ENCODE results near the gene RPSA. TPM values are rescaled to one million over a fixed set of nuclear protein-coding genes. Genes with fewer than 3 reads are reported as not detected.

The RPSA gene
- polyA plus RNA-seq, 1 donor (not counting 4 experiments of a cell fraction or from before 2014, with no cell fraction given): 3,195 TPM

DNA sequence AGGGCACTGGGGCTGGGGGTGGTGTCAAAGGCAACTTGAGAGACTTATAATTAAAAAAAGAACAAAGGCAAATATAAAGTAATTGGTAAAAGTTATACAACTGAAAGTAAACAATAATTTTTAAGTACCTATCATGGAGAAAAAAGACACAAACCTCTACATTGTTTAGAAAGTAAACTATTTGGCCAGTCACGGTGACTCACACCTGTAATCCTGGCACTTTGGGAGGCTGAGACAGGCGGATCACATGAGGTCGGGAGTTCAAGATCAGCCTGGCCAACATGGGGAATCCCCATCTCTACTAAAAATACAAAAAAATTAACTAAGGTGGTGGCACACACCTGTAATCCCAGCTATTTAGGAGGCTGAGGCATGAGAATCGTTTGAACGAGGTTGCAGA lies 25.8 kb downstream of the RPSA start:
- dilution Hi-C loops (cut with MboI; ENCODE audit: extremely low pct_ligation_motif_present, low sequenced_read_pairs): no loop called here
- Histone ChIP-seq H2AFZ (ENCODE audit: control insufficient read depth, low read length) (no peak overlapping the region), H3K4me1 (ENCODE audit: control insufficient read depth, extremely low read depth, insufficient read depth, low read length) (peaks cover 22% of the 10 kb centered on the region), H3K27me3 (ENCODE audit: control insufficient read depth, extremely low read depth, insufficient read depth, low read length) (no peaks in the 10 kb centered on the region), H3K4me3 (ENCODE audit: control insufficient read depth in 2 of 3, extremely low read depth in 1 of 3, insufficient read depth in 2 of 3, low read depth in 1 of 3, low read length in 3 of 3) (no peak overlapping the region), H3K9me3 (ENCODE audit: control insufficient read depth, low read depth, low read length) (no peaks in the 10 kb centered on the region), H3K9me1 (ENCODE audit: control insufficient read depth, extremely low read depth, insufficient read depth, low read length) (no peaks in the 10 kb centered on the region), H4K20me1 (ENCODE audit: control insufficient read depth, extremely low read depth, insufficient read depth, low read length) (no peaks in the 10 kb centered on the region), H3K36me3 (ENCODE audit: control insufficient read depth in 2 of 2, extremely low read depth in 1 of 2, insufficient read depth in 2 of 2, low read length in 2 of 2) (no peaks in the 10 kb centered on the region), H3K79me2 (ENCODE audit: control insufficient read depth, insufficient read depth, low read length) (no peaks in the 10 kb centered on the region), H3K4me2 (ENCODE audit: control insufficient read depth, extremely low read depth, insufficient read depth, low read depth, low read length) (no peak overlapping the region), H3K27ac (ENCODE audit: control insufficient read depth, insufficient read depth, low read length) (no peak overlapping the region), H3K9ac (ENCODE audit: control insufficient read depth, extremely low read depth, insufficient read depth, low read length) (no peak overlapping the region)
- no peak for FAIRE-seq
- TF ChIP-seq EZH2 (IDR thresholded peaks at IDR 0.05; ENCODE audit: low read length): no peak
- TF ChIP-seq, protein P1, sequence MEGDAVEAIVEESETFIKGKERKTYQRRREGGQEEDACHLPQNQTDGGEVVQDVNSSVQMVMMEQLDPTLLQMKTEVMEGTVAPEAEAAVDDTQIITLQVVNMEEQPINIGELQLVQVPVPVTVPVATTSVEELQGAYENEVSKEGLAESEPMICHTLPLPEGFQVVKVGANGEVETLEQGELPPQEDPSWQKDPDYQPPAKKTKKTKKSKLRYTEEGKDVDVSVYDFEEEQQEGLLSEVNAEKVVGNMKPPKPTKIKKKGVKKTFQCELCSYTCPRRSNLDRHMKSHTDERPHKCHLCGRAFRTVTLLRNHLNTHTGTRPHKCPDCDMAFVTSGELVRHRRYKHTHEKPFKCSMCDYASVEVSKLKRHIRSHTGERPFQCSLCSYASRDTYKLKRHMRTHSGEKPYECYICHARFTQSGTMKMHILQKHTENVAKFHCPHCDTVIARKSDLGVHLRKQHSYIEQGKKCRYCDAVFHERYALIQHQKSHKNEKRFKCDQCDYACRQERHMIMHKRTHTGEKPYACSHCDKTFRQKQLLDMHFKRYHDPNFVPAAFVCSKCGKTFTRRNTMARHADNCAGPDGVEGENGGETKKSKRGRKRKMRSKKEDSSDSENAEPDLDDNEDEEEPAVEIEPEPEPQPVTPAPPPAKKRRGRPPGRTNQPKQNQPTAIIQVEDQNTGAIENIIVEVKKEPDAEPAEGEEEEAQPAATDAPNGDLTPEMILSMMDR (optimal IDR thresholded peaks at IDR 0.05 in 1 of 3, IDR thresholded peaks at IDR 0.05 in 1 of 3, conservative IDR thresholded peaks at IDR 0.05 in 1 of 3; ENCODE audit: extremely low read depth in 1 of 3, insufficient read depth in 2 of 3, low read length in 3 of 3): no peak
- DNase-seq (ENCODE audit: low read depth, low spot score): no peak

DNA sequence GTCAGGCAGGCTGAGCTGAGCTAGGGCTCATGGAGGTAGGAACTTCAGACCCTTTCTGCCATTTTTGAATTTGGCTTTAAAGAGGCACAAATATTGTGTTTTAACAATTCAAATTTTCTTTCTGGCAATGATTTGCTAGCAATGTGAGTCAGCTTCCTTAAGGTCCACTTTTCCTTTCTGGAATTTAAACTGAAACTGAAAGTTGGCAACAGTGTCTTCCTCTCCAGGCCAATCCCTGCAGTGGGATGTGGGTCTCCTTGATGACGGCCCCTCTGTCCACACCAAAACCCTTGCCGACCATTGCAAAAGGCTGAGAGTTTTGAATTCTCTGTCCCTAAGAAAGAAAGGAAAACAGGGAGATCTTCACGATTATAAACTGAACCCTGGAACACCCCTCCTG lies 27.1 kb downstream of the RPSA start:
- Histone ChIP-seq H3K4me2 (ENCODE audit: control insufficient read depth, extremely low read depth, insufficient read depth, low read depth, low read length) (peak overlapping the region; percentile 28), H3K9ac (ENCODE audit: control insufficient read depth, extremely low read depth, insufficient read depth, low read length) (no peak overlapping the region), H3K9me1 (ENCODE audit: control insufficient read depth, extremely low read depth, insufficient read depth, low read length) (no peaks in the 10 kb centered on the region), H3K27ac (ENCODE audit: control insufficient read depth, insufficient read depth, low read length) (no peak overlapping the region), H4K20me1 (ENCODE audit: control insufficient read depth, extremely low read depth, insufficient read depth, low read length) (no peaks in the 10 kb centered on the region), H3K9me3 (ENCODE audit: control insufficient read depth, low read depth, low read length) (no peaks in the 10 kb centered on the region), H3K36me3 (ENCODE audit: control insufficient read depth in 2 of 2, extremely low read depth in 1 of 2, insufficient read depth in 2 of 2, low read length in 2 of 2) (no peaks in the 10 kb centered on the region), H3K4me3 (ENCODE audit: control insufficient read depth in 2 of 3, extremely low read depth in 1 of 3, insufficient read depth in 2 of 3, low read depth in 1 of 3, low read length in 3 of 3) (no peak overlapping the region), H3K4me1 (ENCODE audit: control insufficient read depth, extremely low read depth, insufficient read depth, low read length) (peaks cover 22% of the 10 kb centered on the region), H3K79me2 (ENCODE audit: control insufficient read depth, insufficient read depth, low read length) (no peaks in the 10 kb centered on the region), H3K27me3 (ENCODE audit: control insufficient read depth, extremely low read depth, insufficient read depth, low read length) (no peaks in the 10 kb centered on the region), H2AFZ (ENCODE audit: control insufficient read depth, low read length) (peak overlapping the region; percentile 62)
- FAIRE-seq (no peak), DNase-seq (ENCODE audit: low read depth, low spot score) (no peak)
- dilution Hi-C loops (cut with MboI; ENCODE audit: extremely low pct_ligation_motif_present, low sequenced_read_pairs): no loop called here
- TF ChIP-seq, protein P1 (optimal IDR thresholded peaks at IDR 0.05 in 1 of 3, IDR thresholded peaks at IDR 0.05 in 1 of 3, conservative IDR thresholded peaks at IDR 0.05 in 1 of 3; ENCODE audit: extremely low read depth in 1 of 3, insufficient read depth in 2 of 3, low read length in 3 of 3): no peak
- TF ChIP-seq EZH2 (IDR thresholded peaks at IDR 0.05; ENCODE audit: low read length): no peak
